GM19351 (cell line): ENCODE results near the gene SAMD9L.
"Not testable (repeated sequence)": the region's sequence is repeated elsewhere in the genome, so short reads cannot be mapped to it uniquely, and the experiment has no call there.

ENCODE experiments used
- ATAC-seq: cut with Tn5 transposase; IDR thresholded peaks from one replicate; pipeline ENCODE4 v1.9.1; 2021; ENCODE audit warnings: mild to moderate bottlenecking, moderate library complexity; ENCODE audit not compliant: unreplicated experiment

SAMD9L gene

DNA sequence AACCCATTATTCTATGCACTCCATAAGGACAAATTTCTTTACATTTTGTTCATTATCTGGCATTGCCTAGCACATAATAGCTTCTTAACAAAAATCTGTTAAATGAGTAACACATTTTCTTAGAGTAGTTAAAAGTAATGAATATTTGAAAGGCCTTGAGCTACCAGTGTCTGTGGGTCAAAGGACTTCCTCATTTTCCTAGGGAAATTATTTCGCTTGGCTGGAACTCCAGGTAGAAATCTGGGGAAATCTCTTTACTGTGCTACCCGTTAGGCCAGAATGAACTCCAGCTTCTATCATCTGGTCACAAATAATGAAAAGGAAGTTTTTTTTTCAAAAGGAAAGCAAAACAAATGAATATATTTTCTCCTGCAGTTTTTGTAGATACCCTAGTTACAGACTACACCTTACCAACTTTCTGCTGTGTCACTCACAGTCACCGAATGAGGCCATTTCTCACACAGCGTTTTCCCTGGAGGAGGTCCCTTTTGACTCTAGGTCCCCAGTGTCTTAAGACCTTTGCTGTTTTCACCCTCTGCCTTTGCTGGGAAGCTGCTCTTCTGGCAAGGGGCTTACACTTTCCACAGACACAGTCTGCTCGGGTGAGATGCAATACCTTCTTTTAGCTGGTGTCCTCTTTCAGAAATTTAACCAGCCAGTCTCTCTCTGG lies 1.6 kb downstream of the SAMD9L start:
- ATAC-seq = peak; percentile 40

DNA sequence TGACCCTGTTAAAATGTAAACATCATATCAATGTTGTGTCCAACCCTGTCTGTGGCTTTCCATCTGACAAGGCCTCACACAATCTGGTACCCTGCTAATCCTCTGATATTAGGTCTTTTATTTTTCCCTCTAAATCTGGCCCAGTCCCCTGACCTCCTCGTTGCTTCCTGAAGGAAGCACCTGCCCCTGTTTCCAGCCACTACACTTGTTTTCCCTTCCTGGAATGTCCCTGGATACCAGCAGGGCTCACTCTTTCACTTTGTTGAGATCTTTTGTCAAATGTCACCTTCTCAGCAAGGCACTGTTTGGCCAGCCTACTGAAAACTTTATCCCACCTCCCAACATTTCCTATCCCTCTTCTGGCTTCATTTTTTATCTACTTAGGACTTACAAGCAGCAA lies 2.1 kb downstream of the SAMD9L start:
- ATAC-seq = no peak

DNA sequence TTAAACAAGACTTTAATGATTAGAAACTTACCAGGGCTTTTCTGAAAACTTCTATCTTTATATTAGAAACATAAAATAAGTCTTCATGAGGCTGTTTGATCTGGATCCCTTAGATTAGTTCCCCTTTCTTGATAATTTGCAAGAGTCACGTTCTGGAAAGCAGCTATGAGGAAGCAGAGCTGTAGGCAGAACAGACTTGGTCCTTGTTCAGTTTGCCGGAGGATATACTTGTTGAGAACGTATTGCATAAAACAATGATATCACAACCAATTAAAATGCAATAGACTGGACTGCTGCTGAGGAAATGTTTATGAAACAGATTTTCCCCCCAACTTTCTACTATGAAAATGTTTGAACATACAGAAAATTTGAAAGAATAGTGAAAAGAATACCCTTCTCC lies 2.8 kb downstream of the SAMD9L start:
- no peak for ATAC-seq

DNA sequence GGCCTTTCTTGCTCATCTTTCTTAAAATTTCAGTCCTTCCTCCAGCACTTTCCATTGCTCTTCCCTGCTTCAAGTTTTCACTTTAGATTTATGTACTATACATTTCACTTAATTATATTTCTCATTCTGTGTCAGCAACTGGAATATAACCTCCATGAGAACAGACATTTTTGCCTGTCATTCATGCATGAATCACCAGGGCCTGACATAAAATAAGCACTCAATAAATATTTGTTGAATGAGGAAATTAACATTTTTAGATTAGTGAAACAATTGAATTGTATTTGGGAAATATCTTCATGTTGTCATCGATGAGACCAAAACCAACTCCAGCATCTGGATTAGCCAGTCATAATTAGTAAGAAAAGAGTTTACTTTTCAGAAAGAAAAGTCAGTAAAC lies 6.1 kb downstream of the SAMD9L start:
- ATAC-seq = no peak

DNA sequence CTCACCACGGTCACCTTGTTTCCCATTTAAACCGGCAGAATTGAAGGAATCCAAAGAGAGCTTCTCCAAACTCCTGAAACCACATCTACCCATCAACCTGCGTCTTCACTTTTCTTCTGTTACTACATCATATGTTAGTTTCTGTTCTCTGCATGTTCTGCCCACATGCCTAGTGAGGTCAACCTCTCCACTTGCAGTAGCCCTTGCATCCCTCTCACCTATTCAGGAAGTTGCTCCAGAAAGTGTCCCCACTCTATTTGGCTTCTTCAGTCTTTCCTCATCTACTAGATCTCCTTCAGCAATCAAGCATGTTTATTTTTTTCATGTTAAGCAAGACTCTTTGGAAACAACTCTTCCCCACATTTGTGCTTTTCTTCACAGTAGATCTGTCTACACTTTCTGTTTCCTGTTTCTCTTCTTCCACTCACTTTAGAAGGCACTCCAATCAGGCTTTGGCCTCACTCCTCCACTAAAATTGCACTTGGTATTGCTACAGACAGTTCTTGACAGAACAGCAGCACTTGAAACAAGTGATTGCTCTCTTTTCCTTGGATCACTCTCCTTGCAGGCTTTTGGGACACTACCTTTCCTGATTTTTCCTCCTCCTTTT lies 7.5 kb downstream of the SAMD9L start:
- ATAC-seq = no peak

DNA sequence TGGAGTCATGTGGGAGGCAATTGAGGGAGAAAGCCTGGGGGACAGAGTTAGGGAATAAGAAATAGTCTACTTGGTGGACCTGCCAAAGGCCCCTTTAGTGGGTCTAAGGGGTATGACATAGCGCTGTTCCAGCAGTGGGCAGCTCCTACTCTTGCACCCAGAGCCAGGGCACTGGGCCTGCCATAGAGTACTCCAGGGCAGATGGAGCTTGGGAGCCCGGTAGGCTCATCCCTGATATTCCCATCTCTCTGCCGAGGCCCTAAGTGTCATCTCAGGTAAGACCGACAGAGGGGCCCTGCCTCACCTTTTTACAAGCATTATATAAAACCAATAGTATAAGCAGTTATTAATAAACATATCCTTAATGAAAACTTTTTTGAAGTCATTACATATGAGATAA lies 9.6 kb downstream of the SAMD9L start:
- no peak for ATAC-seq

DNA sequence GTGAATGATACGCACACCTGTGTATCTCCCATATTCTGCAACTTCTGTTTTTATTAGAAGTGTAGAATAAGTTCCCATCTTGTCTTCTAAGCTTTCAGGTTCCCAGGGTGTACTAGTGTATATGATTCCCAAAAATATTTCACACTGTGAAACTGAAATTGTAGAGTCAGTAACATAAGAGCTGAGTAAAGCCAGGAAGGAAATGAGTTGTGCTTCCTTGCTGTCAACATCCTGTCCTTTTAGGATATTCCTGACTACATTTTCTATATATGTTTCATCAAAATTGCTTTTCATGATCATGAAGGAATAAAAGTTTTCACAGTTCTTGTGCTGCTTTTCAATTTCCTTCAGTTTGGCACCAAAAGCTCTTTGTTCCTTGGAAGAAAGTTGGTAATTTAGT lies 15.2 kb downstream of the SAMD9L start:
- no peak for ATAC-seq

DNA sequence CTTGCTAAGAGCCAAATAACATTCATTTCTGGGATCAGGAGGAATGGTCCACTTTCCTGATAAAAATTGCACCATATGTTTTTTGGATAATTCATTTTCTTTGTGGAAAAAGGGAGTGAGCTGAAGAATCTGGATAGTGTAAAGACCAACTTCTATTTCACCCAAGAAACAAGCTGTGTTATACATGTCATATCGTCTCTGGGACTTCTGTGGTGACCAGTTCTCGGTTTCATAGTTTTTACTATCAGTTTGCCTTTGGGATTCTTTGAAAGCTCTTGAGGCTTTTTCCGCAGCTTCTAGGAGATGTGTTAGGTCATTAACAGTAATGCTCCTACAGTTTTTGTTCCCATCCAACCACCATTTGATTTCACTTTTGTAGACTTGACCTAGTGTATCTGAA lies 16.0 kb downstream of the SAMD9L start:
- ATAC-seq = no peak

DNA sequence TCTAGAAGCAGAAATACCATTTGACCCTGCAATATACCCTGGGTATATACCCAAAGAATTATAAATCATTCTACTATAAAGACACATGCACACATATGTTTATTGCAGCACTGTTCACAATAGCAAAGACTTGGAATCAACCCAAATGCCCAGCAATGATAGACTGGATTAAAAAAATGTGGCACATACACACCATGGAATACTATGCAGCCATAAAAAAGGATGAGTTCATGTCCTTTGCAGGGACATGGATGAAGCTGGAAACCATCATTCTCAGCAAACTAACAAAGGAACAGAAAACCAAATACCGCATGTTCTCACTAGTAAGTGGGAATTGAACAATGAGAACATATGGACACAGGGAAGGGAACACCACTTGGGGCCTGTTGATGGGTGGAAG lies 21.2 kb downstream of the SAMD9L start:
- not testable (repeated sequence) for ATAC-seq

DNA sequence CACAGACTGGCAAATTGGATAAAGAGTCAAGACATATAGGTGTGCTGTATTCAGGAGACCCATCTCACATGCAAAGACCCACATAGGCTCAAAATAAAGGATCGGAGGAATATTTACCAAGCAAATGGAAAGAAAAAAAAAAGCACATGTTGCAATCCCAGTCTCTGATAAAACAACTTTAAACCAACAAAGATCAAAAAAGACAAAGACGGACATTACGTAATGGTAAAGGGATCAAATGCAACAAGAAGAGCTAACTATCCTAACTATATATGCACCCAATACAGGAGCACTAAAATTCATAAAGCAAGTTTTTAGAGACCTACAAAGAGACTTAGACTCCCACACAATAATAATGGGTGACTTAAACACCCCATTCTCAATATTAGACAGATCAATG lies 24.7 kb downstream of the SAMD9L start:
- not testable (repeated sequence) for ATAC-seq

DNA sequence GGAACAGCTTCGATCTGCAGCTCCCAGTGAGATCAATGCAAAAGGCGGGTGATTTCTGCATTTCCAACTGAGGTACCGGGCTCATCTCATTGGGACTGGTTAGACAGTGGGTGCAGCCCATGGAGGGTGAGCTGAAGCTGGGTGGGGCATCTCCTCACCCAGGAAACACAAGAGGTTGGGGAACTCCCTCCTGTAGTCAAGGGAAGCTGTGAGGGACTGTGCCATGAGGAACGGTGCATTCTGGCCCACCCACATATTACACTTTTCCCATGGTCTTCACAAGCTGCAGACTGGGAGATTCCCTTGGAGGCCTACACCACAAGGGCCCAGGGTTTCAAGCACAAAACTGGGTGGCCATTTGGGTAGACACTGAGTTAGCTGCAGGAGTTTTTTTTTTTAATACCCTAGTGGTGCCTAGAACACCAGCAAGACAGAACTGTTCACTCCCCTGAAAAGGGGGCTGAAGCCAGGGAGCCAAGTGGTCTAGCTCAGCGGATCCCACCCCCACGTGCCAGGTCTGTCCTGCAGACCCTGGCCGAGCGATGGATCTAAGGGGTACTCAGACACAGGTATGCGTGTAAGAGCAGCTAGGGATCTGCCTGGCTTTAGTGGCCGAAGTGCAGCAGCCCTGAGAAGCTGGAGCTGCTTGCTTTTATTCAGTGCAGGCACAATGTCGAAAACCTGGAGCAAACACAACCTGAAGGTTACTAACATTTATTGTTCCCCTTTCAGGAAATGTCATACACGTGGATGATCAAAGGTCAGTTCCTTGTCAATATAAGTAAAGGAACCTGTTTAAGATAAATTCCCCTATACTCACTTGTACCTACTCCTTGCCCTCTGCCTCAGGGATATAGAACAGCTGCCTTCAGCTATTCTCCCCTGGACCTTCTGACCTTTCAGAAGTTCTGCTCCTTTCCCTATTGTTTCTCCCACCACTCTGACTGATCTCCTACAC lies 27.3 kb downstream of the SAMD9L start:
- ATAC-seq = no peak

DNA sequence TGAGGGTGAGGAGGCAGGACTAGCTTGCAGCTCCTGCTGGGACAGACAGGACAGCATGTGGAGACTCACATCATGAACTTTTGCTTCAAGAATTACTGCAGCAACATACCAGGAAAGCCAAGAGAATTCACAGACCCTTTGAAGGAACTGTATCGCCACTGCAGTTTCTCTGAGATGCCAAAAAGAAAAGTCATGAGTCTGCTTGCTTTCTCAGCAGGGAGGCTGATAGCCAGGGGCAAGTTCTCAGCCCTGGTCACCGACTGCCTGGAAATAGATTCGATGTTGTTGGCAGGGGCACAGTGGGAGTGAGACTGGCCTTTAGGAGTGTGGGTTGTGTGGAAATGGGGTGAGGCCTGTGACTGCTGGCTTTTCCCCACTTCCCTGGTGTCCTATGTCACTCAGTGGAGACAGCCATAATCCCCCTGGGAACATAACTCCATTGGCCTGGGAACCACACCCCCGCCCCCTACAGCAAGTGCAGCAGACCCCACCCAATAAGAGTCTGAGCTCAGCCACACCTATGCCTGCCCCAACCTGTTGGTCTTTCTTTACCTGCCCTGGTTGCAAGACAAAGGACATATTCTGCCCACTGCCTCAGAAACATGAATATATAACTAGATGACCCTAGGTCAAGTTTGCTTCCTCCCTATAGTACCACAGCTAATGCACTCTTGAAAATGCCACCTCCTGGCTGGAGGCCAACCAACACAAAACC lies 28.8 kb downstream of the SAMD9L start:
- ATAC-seq = no peak

DNA sequence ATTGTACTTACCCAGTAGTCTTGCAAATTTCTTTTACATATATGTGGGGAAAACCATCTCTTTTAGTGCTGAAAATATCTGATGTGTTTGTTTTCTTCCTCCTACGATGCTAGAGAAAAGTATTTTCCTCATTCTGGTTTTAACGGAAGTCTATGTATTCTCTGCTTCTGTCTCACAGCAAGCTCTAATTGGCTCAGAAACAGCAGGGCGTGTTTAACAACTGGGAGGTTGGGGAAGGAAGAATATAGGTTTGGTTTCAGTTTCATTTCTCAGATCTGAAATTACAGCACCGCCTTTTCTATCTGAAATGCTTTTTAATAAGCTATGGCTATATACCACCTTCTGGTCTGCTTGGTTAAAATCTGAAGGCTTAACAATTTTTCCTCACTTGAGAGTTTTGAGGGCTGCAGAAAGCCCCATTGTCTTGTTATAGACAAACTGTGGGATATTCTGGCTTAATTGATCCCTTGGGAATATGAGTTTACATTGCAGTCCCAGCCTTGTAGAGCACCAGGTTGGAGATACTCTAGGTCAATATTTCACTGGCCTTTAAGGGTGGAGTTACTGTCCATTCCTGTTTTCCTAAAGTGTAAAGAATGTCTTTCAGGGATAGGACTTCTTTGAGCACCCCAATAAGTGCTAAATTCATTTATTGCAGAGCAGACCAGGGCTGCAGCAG lies 30.2 kb downstream of the SAMD9L start, which contains the start of gene SAMD9:
SAMD9 (minus strand) TSS at position 128 of the 679 bp plus-strand sequence. CDS start 11,882 bp downstream, outside the sequence.
- peak; percentile 100 for ATAC-seq

DNA sequence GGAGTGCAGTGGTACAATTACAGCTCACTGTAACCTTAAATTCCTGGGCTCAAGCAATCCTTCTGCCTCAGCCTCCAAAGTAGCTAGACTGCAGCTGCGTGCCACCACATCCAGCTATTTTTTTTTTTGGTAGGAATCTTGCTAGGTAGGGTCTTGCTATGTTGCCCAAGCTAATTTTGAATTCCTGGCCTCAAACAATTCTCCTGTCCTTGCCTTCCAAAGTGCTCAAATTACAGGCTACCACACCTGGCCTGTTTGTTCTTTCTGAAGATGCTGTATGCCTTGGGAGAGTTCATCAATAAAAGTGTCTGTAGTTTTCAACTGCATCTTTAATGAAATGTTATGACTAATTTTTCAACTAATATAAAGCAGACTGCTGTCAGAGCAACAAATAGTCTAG lies 30.9 kb downstream of the SAMD9L start:
- no peak for ATAC-seq

DNA sequence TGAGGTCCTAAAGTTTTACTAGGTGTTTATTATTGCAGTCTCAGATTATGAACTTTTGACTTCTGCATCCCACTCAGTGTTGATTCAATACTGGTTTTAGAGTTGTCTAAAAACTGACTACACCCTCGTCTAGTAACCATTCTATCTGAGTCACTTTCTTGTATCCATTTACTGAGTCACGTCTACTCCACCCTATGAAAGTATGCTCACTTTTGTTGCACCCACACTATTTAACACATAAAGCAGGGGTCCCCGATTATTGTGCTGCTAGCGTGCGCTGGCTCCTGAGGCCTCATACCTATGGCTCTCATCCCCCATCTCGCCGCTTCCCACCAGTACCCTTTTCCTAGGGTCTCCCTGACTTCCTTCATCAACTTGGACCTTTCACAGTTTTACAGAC lies 32.4 kb downstream of the SAMD9L start:
- ATAC-seq = no peak

DNA sequence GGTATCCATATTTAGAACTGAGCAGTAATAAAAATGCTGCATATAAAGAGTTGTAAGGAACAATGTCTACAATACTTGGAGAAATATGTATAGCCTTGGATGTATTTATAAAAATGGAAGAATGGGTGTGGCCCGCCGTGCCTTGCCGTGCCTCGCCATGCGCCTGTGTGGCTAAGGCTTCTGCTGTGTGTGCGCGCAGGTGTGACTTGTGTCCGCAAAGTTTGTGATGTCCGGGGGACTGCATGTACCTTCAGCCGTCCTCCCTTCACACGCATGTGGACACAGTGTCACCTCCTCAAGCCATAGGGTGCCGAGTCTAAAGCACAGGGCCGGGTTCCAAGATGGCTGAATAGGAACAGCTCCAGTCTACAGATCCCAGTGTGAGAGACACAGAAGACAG lies 40.2 kb downstream of the SAMD9L start:
- ATAC-seq = no peak

DNA sequence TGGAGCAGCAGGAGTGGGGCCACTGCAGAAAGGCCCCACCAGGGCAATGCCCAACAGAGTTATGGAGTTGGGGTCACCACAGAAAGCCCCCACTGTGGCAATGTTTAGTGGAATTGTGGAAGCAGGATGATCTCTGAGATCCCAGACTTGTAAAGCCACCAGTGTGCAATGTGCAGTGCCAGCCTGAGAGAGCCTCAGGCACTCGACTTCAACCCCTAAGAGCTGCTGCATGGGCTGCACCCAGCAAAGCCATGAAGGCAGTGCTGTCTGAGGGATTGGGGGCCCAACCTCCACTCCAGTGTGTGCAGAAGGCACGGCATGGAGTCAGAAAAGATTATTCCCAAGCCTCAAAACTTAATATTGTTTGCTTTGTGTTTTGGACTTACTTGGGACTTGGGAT lies 50.8 kb downstream of the SAMD9L start:
- ATAC-seq = no peak

DNA sequence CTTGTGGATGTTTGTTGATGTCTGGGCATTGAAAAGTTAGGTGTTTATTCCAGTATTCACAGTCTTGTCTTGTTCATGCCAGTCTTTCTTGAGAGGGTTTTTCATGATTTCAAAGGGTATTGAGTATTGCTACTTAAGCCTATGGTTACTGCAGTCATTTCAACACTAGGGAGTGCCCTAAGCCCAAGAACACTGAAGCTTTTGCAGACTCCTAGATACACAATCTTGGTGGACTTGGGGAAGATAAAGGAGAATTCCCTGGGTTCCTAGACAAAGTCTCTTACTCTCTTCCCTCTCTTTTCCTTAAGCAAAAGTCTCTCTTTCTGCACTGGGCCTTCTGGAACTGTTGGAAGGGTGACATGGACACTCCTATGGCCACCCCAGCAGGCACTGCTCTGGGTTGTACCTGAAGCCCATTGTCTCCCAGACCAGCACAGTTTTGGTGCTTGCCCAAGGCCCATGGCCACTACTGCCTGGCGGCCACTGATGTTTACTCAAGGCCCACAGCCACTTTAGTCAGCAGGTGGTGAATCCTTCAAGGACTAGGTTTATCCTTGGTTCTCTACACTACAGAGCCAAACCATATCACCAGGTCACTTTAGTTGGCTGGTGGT lies 55.3 kb downstream of the SAMD9L start:
- ATAC-seq = peak; percentile 81
